ENCODE results near the gene RGS17.

DNA sequence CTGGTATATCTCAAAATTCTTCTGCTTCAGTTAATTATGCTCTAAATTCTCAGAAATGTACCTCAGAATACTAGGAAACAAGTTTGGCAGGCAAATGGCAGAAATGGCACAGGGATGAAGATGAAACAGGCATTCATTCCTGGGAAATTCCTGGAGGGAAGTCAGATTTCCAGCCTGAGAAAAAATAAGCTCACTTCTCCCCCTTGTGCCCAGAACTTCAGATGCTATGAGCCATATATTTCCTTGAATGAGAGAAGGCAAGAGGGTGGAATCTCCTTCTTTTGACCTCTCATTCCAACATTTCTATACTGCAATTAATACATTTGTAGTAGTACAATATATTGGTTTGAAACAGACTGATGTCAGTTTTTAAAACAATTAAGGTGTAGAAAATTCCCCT lies 22.8 kb downstream of the RGS17 start:
- TF ChIP-seq POLR2AphosphoS5 (IDR thresholded peaks at IDR 0.05) (no peak), CTCF (IDR thresholded peaks at IDR 0.05) (peak in 2 of 5 experiments; percentile 8 to 31), POLR2A (IDR thresholded peaks at IDR 0.05) (no peak), EP300 (IDR thresholded peaks at IDR 0.05; ENCODE audit: low read depth) (no peak)

All from transverse colon (tissue), 4 donors.